Stomach smooth muscle (tissue), 2 donors: ENCODE results near the gene RABGAP1L.
"Not testable (repeated sequence)": the region's sequence is repeated elsewhere in the genome, so short reads cannot be mapped to it uniquely, and the experiment has no call there.

Experiments
- H3K27ac ChIP-seq: one replicate; pipeline ENCODE4 v1.7.0; 2013; ENCODE audit warnings: mild to moderate bottlenecking, low read length, inconsistent platforms
- H3K27me3 ChIP-seq, 2 donors: one replicate each; pipeline ENCODE4 v1.7.0; 2013; ENCODE audit warnings: low read length in 2 of 2; ENCODE audit not compliant: insufficient read depth in 2 of 2, control insufficient read depth in 1 of 2
- H3K36me3 ChIP-seq, 2 donors: one replicate each; pipeline ENCODE4 v1.7.0; 2013; ENCODE audit warnings: low read length in 2 of 2; ENCODE audit not compliant: control insufficient read depth in 2 of 2, insufficient read depth in 2 of 2
- H3K4me1 ChIP-seq: one replicate; pipeline ENCODE4 v1.7.0; 2013; ENCODE audit warnings: low read length; ENCODE audit not compliant: control insufficient read depth, insufficient read depth
- H3K4me3 ChIP-seq, 2 donors: one replicate each; pipeline ENCODE4 v1.7.0; 2013; ENCODE audit warnings: low read length in 2 of 2
- H3K9ac ChIP-seq, 2 donors: one replicate each; pipeline ENCODE4 v1.7.0; 2013; ENCODE audit warnings: low read length in 2 of 2, mild to moderate bottlenecking in 1 of 2
- H3K9me3 ChIP-seq, 2 donors: one replicate each; pipeline ENCODE4 v1.7.0; 2013; ENCODE audit warnings: low read length in 2 of 2; ENCODE audit not compliant: control insufficient read depth in 2 of 2
- donor health status: healthy.
- donor health status: Pancreatic carcinoma.

RABGAP1L gene

GRCh38 chr1:174799136-174799479, 639.8 kb downstream of the RABGAP1L start:
- Histone ChIP-seq H3K27ac (no peak overlapping the region), H3K9me3 (no peaks in the 10 kb centered on the region), H3K4me3 (peak overlapping the region; percentile 85 to 87), H3K36me3 (no peaks in the 10 kb centered on the region), H3K4me1 (no peaks in the 10 kb centered on the region), H3K9ac (peak overlapping the region; percentile 14 to 78), H3K27me3 (no peaks in the 10 kb centered on the region)

DNA sequence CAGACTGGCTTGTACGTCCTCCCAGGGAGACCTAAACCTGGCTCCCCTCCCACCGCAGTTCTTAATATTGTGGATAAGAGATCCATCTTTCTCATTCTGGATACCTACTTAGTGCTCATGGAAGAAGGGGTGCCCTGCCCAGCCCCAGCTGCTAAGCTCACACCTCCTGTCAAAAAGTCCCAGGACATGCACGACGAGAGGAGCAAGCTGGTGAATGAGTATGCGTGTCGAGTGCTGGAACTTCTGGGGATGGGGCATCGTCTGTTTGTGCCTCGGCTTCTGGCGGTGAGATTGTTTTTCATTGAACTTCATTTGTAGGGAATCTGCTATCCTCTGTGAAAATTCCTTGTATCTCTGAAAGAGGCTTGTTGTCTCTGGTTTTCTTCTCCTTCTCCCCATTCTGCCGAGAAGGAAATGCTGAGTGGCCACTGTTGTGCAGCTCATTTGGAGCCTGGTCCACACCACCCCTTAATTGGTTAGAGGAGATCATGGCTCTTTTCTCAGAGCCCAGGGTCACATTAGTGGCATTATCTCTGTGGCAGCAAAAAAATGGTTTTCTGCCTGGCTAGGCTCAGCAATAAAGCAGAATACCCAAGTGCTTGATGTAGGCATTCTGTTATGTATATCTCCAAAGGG, 641.0 kb downstream of the RABGAP1L start:
- peak overlapping the region; percentile 7 for H3K27ac ChIP-seq
- no peaks in the 10 kb centered on the region for H3K4me1 ChIP-seq
- H3K36me3 ChIP-seq: no peaks in the 10 kb centered on the region
- H3K27me3 ChIP-seq: no peaks in the 10 kb centered on the region
- no peaks in the 10 kb centered on the region for H3K9me3 ChIP-seq
- peak overlapping the region; percentile 61 to 78 for H3K9ac ChIP-seq
- peak overlapping the region; percentile 85 to 87 for H3K4me3 ChIP-seq

DNA sequence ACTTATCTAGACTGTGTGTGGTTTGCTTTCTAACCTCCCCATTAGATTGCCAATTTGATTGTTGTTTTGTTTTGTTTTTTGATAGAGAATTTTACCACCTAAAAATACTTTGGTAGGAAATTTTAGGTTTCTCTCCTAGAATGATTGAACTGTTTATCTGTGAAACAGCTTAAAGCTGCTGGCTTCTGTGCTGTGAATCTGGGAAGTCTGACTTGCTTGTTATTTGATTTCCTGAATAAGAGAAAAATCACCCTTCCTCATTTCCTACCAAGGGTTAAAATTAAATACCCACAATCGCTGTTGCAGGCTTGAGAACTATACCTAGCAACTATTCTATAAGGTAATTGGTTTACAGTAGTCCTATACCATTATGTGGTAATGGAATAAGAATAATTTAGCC, 641.6 kb downstream of the RABGAP1L start:
- Histone ChIP-seq H3K9ac (no peak overlapping the region), H3K27ac (no peak overlapping the region), H3K4me1 (no peaks in the 10 kb centered on the region), H3K36me3 (no peaks in the 10 kb centered on the region), H3K4me3 (peak overlapping the region; percentile 85 to 87), H3K9me3 (no peaks in the 10 kb centered on the region), H3K27me3 (no peaks in the 10 kb centered on the region)

GRCh38 chr1:174809755-174810280, 650.5 kb downstream of the RABGAP1L start:
- Histone ChIP-seq H3K4me3 (no peak overlapping the region), H3K27ac (no peak overlapping the region), H3K4me1 (no peaks in the 10 kb centered on the region), H3K27me3 (no peaks in the 10 kb centered on the region), H3K36me3 (no peaks in the 10 kb centered on the region), H3K9ac (no peak overlapping the region), H3K9me3 (no peaks in the 10 kb centered on the region)

GRCh38 chr1:174812016-174812415, 652.7 kb downstream of the RABGAP1L start:
- no peaks in the 10 kb centered on the region for H3K27me3 ChIP-seq
- H3K4me3 ChIP-seq: no peak overlapping the region
- no peak overlapping the region for H3K9ac ChIP-seq
- H3K36me3 ChIP-seq: no peaks in the 10 kb centered on the region
- no peaks in the 10 kb centered on the region for H3K4me1 ChIP-seq
- no peaks in the 10 kb centered on the region for H3K9me3 ChIP-seq
- H3K27ac ChIP-seq: no peak overlapping the region

DNA sequence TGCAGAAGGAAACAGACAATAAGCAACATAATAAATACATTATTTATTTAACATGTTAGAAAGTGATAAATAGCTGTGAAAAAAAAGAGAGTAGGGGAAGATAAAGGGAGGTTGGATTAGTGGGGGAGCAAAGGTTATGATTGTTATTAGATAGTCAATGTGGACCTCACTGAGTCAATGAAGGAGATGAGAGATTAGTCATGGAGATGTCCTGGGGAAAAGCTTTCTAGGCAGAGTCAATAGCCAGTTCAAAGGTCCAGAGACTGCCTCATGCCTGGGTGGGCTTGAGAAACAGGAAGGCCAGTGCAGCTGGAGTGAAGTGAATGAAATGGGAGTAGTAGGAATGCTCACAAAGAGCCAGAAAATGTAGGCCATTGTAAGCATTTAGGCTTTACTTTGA, 653.3 kb downstream of the RABGAP1L start:
- Histone ChIP-seq H3K9ac (no peak overlapping the region), H3K27me3 (no peaks in the 10 kb centered on the region), H3K27ac (no peak overlapping the region), H3K4me3 (no peak overlapping the region), H3K36me3 (no peaks in the 10 kb centered on the region), H3K4me1 (no peaks in the 10 kb centered on the region), H3K9me3 (no peaks in the 10 kb centered on the region)

DNA sequence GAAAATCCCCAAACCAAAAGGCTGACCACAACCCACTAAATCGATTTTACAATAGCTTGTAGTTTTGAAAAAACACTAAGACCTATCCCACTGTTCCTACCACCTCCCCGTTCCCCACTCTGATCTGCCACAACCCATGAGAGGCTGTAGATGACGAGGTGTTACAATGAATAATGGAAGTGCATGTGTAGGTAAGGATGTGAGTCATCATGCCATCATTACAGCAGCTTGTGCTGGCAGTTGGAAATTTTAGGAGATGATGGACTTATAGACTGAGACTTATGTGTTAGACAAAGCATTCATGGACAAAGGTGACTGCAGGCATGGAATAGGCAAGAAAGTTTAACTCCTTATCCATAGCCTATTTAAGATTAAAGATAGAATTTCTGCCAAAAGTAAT, 655.7 kb downstream of the RABGAP1L start:
- H3K9me3 ChIP-seq: no peaks in the 10 kb centered on the region
- H3K4me3 ChIP-seq: no peak overlapping the region
- H3K27ac ChIP-seq: no peak overlapping the region
- H3K4me1 ChIP-seq: no peaks in the 10 kb centered on the region
- H3K9ac ChIP-seq: no peak overlapping the region
- no peaks in the 10 kb centered on the region for H3K36me3 ChIP-seq
- H3K27me3 ChIP-seq: no peaks in the 10 kb centered on the region

DNA sequence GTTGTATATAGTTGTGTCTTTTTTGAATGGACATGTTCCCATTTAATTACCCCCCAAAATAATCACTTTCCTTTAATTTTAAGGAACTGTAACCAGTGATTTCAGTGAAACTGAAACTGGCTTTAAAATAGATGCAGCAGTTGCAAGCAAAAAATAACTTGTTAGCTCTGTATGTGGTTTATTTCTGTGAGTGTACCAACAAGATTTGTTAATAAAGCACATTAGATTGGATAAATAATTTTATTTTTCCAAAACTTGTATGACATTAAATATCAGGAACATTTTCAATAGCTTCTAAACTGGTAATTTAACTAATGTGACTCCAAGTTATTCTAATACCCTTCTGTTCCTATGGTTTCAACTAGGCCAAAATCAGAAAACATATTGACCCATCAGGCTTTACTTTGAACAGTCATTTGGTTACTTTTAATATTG, 656.2 kb downstream of the RABGAP1L start:
- Histone ChIP-seq H3K9ac (no peak overlapping the region), H3K36me3 (no peaks in the 10 kb centered on the region), H3K4me3 (no peak overlapping the region), H3K4me1 (no peaks in the 10 kb centered on the region), H3K27me3 (no peaks in the 10 kb centered on the region), H3K27ac (no peak overlapping the region), H3K9me3 (no peaks in the 10 kb centered on the region)

- not testable (repeated sequence) for H3K9ac ChIP-seq, H3K27me3 ChIP-seq, H3K4me3 ChIP-seq, H3K36me3 ChIP-seq, H3K27ac ChIP-seq, H3K9me3 ChIP-seq, H3K4me1 ChIP-seq
These were observed 657.3 kb downstream of the RABGAP1L start for GRCh38 chr1:174816621-174817020.

GRCh38 chr1:174818014-174818616, 658.8 kb downstream of the RABGAP1L start:
- Histone ChIP-seq H3K4me3 (no peak overlapping the region), H3K36me3 (no peaks in the 10 kb centered on the region), H3K27ac (no peak overlapping the region), H3K27me3 (no peaks in the 10 kb centered on the region), H3K4me1 (no peaks in the 10 kb centered on the region), H3K9me3 (no peaks in the 10 kb centered on the region), H3K9ac (no peak overlapping the region)

DNA sequence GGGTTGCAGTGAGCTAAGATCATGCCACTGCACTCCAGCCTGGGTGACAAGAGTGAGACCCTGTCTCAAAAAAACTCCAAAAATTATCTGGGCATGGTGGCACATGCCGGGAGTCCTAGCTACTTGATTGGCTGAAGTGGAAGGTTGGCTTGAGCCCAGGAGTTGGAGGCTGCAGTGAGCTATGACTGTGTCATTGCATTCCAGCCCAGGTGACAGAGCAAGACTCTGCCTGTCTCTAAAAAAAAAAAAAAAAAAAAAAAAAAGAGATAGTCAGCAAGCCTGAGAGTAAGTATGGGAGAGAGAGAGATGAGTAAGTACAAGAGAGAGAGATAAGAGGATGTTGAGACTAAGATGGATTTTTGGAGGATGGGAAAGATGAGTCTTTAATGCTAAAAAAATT, 659.6 kb downstream of the RABGAP1L start:
- Histone ChIP-seq H3K9me3 (no peaks in the 10 kb centered on the region), H3K36me3 (no peaks in the 10 kb centered on the region), H3K27ac (no peak overlapping the region), H3K4me3 (no peak overlapping the region), H3K27me3 (no peaks in the 10 kb centered on the region), H3K9ac (no peak overlapping the region), H3K4me1 (no peaks in the 10 kb centered on the region)
